GM21723 (cell line): Measurements from ENCODE around the gene SH3D19.
"Not testable (repeated sequence)": the region's sequence is repeated elsewhere in the genome, so short reads cannot be mapped to it uniquely, and the experiment has no call there.

Experiments used
- ATAC-seq: cut with Tn5 transposase; IDR thresholded peaks from one replicate; pipeline ENCODE4 v1.9.1; 2021; ENCODE audit warnings: mild to moderate bottlenecking, moderate library complexity; ENCODE audit not compliant: unreplicated experiment

Gene SH3D19

GRCh38 chr4:151236036-151236435 is 89.4 kb downstream of the SH3D19 start:
- ATAC-seq, result no peak

DNA sequence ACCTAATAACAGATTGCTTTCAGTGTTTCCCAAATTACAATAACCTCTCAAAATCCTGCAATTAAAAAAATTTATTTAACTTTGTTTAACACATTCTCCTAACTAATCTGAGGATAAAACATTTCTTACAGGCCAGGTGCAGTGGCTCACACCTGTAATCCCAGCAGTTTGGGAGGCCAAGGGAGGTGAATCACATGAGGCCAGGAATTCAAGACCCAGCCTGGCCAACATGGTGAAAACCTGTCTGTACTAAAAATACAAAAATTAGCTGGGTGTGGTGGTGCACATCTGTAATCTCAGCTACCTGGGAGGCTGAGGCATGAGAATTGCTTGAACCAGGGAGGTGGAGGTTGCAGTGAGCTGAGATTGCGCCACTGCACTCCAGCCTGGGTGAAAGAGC is 90.0 kb downstream of the SH3D19 start:
- not testable (repeated sequence) for ATAC-seq

DNA sequence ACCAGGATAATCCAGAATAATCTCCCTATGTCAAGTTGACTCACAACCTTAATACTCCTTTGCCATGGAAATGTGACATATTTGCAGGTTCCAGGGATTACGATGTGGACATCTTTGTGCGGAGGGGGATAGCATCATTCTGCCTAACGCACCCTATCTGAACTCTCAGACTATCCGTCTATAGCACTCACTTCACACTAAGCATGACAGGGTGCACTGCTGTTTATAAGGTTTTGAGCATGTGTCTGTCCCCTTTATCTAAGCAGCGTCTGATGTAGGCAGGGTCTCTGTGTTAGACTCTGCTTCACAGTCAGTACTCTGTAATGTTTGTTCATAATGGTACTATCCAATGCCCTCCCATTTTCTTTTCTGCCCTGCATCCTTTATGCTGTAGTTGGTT is 91.8 kb downstream of the SH3D19 start:
- no peak for ATAC-seq

DNA sequence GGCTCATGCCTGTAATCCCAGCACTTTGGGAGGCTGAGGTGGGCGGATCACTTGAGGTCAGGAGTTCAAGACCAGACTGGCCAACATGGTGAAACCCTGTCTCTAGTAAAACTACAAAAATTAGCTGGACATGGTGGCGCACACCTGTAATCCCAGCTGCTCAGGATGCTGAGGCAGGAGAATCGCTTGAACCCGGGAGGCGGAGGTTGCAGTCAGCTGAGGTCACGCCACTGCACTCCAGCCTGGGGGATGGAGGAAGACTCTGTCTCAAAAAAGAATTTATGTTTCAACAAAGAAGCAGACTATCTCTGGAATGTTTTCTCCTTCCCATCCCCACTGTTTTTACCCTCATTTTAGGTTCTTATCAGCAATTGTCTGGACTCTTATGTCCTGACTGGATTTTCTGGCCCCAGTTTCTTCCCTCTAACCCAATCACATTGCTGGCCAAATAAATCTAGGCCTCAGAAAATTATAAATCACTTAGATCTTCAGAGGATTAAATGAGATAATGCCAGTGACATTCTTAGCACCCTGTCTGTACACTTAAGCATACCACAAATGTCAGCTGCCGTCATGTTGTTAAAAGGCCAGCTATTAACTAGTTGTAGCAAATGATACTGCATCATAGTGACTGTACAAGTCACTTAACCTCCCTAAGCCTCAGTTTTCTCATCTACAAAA is 93.3 kb downstream of the SH3D19 start:
- ATAC-seq, result no peak

GRCh38 chr4:151228189-151229119 is 97.0 kb downstream of the SH3D19 start:
- no peak for ATAC-seq

- ATAC-seq, result no peak
Measured at GRCh38 chr4:151227731-151228130, 97.7 kb downstream of the SH3D19 start.

GRCh38 chr4:151227172-151227571 is 98.2 kb downstream of the SH3D19 start:
- ATAC-seq, result no peak

- ATAC-seq, result no peak
Measured at GRCh38 chr4:151226004-151226932, 99.1 kb downstream of the SH3D19 start.

DNA sequence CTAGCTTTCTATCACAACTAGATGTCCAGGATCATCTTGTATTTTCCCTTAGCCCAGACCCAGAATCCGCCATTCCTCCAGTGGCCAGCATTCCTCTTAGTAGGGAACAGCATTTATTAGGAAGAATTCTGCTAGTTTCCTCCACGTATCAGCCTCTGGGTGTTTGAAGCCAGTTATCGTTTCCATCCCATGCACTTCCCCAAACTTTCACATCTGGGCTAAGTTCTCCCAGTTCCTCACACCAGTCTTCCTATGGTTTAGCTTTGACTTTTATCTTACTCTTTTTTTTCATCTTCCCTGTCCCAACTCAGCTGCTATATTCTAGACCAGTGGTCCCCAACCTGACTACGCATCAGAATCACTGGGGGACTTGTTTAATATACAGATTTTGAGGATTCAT is 101.9 kb downstream of the SH3D19 start:
- no peak for ATAC-seq

- ATAC-seq, result no peak
Measured at GRCh38 chr4:151219948-151220347, 105.5 kb downstream of the SH3D19 start.

- no peak for ATAC-seq
Measured at GRCh38 chr4:151219091-151219490, 106.3 kb downstream of the SH3D19 start.

DNA sequence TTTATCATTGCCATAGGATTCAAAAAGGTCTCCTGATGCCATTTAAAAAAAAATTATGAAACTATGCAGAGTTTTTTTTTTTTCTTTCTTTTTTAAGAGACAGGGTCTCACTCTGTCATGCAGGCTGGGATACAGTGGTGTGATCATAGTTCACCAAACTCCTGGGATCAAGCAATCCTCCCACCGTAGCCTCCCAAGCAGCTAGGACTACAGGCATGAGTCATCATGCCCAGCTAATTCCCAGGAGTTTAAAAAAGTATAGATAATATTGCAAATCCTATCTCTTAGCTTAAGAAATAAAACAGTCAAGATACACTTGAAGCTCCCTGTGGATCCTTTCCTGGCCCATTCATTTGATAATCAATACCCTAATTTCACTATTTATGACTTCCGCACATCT is 107.1 kb downstream of the SH3D19 start:
- ATAC-seq, result no peak

DNA sequence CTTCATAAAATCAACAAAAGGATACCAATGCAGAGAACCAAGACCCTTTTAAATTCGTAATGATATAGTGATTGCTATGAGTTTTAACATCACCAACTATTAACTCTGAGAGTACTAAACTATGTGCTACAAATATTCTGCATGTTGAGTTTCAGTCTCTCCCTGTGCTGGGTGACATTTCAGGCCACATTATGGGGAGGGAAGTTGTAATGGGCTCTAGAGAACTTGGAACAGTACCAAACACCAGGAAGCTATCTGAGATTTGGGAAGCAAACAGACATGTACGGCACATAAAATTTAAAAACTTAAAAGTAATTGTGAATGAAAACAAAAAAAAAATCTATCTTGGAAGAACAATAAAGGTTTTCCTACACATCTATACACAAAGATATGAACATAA is 108.1 kb downstream of the SH3D19 start:
- ATAC-seq, result no peak

DNA sequence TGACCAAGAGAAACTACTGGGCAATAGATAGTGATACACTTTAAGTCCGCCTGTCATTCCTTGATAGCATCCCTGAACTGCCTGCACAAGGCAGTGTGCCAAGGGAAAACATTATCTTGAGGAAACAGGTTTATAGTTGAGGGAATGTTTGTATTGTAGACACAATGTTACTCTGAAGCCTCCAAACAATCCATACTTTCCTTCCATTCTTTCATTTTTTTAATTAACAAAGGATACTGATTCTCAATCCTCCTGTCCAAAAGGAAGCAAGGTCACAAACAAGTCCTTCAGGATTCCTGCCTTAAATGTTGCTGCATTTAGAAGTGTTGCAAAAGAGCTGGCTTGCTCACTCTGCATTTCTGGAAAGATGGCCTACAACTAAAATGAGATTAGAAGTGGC is 110.1 kb downstream of the SH3D19 start:
- ATAC-seq, result no peak

- ATAC-seq, result no peak
Measured at GRCh38 chr4:151207868-151208267, 117.5 kb downstream of the SH3D19 start.

DNA sequence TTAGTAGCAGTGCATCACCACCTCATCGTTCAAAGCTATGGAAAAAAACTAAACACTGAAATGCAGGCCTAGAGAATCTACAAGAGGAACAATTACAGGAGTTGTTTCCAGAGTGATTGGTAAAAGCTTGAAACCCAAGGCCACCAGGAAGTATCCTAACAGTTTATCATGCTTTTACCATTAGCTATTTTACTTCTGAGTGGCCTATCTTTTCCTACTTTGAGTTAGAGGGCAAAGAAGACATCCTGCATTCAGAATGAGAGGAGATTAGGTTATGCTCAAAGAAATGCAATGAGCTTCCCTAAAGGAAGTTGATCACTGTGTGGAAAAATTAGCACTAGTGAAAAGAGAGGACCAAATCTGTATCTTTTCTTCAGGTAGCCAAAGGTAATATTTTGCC is 118.2 kb downstream of the SH3D19 start:
- ATAC-seq, result no peak

- ATAC-seq, result no peak
Measured at GRCh38 chr4:151206241-151207005, 119.0 kb downstream of the SH3D19 start.

DNA sequence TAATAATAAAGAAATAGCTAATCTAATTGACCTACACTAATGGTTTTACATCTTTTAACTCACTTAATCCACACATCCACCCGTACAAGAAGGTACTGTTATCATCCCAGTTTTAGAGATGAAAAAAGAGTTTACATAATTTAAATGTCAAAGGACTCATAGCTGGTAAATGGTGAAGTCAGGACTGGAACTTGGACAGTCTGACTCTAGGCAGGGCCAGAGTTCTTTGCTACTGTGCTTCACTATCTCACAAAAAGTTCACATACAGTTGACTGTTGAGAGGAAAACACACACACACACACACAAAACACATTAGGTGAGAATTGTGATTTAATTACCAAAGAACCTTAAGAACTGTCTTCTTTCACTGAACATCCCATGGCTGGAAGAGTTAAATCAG is 119.7 kb downstream of the SH3D19 start:
- ATAC-seq, result no peak

GRCh38 chr4:151204925-151205524 is 120.4 kb downstream of the SH3D19 start:
- ATAC-seq, result no peak

GRCh38 chr4:151202851-151203455 is 122.5 kb downstream of the SH3D19 start:
- no peak for ATAC-seq
